ENCODE results near the gene CLCN7. TPM values are rescaled to one million over a fixed set of nuclear protein-coding genes. Genes with fewer than 3 reads are reported as not detected.

CLCN7 gene
- total and polyA plus RNA-seq, 2 of the 4 experiments (the other 2 are of a cell fraction): 10.8 to 45.2 TPM

DNA sequence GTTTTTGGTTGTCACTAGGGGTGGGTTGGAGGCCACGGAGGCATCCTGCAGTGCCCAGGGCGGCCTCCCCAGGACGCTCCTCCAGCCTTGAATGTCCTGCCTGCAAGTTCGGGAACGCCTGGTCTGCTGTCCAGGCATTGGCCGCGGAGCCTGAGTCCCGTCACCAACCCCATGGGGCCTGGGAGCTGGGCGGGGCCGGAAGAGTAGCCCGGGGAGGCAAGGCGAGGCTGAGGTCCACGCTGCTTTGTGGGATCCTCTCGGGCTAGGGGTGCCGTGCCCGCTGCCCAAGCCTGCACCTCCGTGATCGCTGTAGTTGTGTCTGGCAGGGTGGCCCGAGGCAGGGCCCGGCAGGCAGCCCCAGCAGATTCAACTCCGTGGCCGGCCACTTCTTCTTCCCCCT, 31.1 kb upstream of the CLCN7 start:
- ATAC-seq (ENCODE audit: low read depth) (no peak), DNase-seq (no peak)
- H3K56ac ChIP-seq (ENCODE audit: extremely low read depth, insufficient read depth, low read length): no peak overlapping the region
- in situ Hi-C loops (cut with MboI; ENCODE audit: low sequenced_read_pairs) (no loop called here), intact Hi-C loops (cut with micrococcal nuclease) (no loop called here), dilution Hi-C loops (cut with HindIII; ENCODE audit: low sequenced_read_pairs, unreplicated experiment) (no loop called here)
- H4K5ac ChIP-seq (ENCODE audit: low read depth, low read length): no peak overlapping the region
- TF ChIP-seq SMC3 (IDR thresholded peaks at IDR 0.05; ENCODE audit: low read depth, low read length) (no peak), RCOR1 (IDR thresholded peaks at IDR 0.05; ENCODE audit: insufficient replicate concordance, low read length) (no peak), BHLHE40 (IDR thresholded peaks at IDR 0.05; ENCODE audit: low read depth, low read length) (no peak), NFE2L2 (IDR thresholded peaks at IDR 0.05; ENCODE audit: low read depth, low read length) (no peak), MAFK (IDR thresholded peaks at IDR 0.05; ENCODE audit: low read depth, low read length) (no peak)
- TF ChIP-seq, protein P1, sequence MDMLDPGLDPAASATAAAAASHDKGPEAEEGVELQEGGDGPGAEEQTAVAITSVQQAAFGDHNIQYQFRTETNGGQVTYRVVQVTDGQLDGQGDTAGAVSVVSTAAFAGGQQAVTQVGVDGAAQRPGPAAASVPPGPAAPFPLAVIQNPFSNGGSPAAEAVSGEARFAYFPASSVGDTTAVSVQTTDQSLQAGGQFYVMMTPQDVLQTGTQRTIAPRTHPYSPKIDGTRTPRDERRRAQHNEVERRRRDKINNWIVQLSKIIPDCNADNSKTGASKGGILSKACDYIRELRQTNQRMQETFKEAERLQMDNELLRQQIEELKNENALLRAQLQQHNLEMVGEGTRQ (IDR thresholded peaks at IDR 0.05; ENCODE audit: low read depth, low read length): no peak
- no peak overlapping the region for H3K4me2 ChIP-seq (ENCODE audit: low read depth, low read length)
- no peak overlapping the region for H2AK5ac ChIP-seq (ENCODE audit: low read depth, low read length)
- H3K27ac ChIP-seq (ENCODE audit: insufficient read depth, low read length): no peak overlapping the region
- H3K4me1 ChIP-seq (ENCODE audit: control insufficient read depth, insufficient read depth, low read length): no peaks in the 10 kb centered on the region
- BruUV-seq (replicated peaks): no TSS peak
- H3K18ac ChIP-seq (ENCODE audit: low read depth, low read length): no peak overlapping the region
- no peaks in the 10 kb centered on the region for H3K9me3 ChIP-seq (ENCODE audit: control insufficient read depth, insufficient read depth, low read length)
- no peak overlapping the region for H4K91ac ChIP-seq (ENCODE audit: insufficient read depth, low read depth, low read length)
- H3K23ac ChIP-seq (ENCODE audit: low read depth, low read length): no peak overlapping the region
- no peaks in the 10 kb centered on the region for H3K27me3 ChIP-seq (ENCODE audit: control insufficient read depth, insufficient read depth, low read length)
- H4K8ac ChIP-seq (ENCODE audit: low read depth in 2 of 2, low read length in 2 of 2): no peak overlapping the region
- no peak overlapping the region for H3K4me3 ChIP-seq (ENCODE audit: insufficient read depth, low read depth, low read length)
- H3K9ac ChIP-seq (ENCODE audit: low read depth, low read length): no peak overlapping the region
- no peak overlapping the region for H2AK9ac ChIP-seq (replicated peaks; ENCODE audit: low read depth, low read length, poor library complexity)
- 93% methylated on average over 9 of the region's 22 CpGs; no CpG with 5 or more reads in 1 of the 2 experiments for WGBS, 2 experiments (ENCODE audit: extremely low coverage in 2 of 2, insufficient read length in 1 of 2)
- H2BK5ac ChIP-seq (ENCODE audit: low read depth, low read length, poor library complexity, severe bottlenecking): no peak overlapping the region
- H2BK15ac ChIP-seq (ENCODE audit: low read depth, low read length): no peak overlapping the region
- no peaks in the 10 kb centered on the region for H3K9me1 ChIP-seq (ENCODE audit: insufficient read depth, low read length)
- POLR2A ChIA-PET (ENCODE audit: unreplicated experiment): no interaction called here
- no peak overlapping the region for H3K14ac ChIP-seq (replicated peaks; ENCODE audit: low read depth, low read length)
- H4K20me1 ChIP-seq (ENCODE audit: insufficient read depth, low read length): no peaks in the 10 kb centered on the region; the same call in 1 of the 2 replicates
- H2BK20ac ChIP-seq (ENCODE audit: low read depth, low read length): no peak overlapping the region
- H2AFZ ChIP-seq (replicated peaks; ENCODE audit: low read length, poor library complexity): no peak overlapping the region
- peaks cover 38% of the 10 kb centered on the region for H3K36me3 ChIP-seq (ENCODE audit: control insufficient read depth, insufficient read depth, low read length)
- no peak overlapping the region for H2BK120ac ChIP-seq (ENCODE audit: low read depth, low read length)
- no peak overlapping the region for H3K4ac ChIP-seq (ENCODE audit: low read depth, low read length)
- H3K79me1 ChIP-seq (ENCODE audit: low read depth in 1 of 2, low read length in 2 of 2): no peaks in the 10 kb centered on the region
- CTCF ChIA-PET: no interaction called here

Data from IMR-90 (cell line).